ENCODE results near the gene CHGA. TPM values are rescaled to one million over a fixed set of nuclear protein-coding genes. Genes with fewer than 3 reads are reported as not detected.

Gene CHGA
- polyA plus RNA-seq, 1 donor from 2014 or later = 131 TPM

- H3K4me2 ChIP-seq (ENCODE audit: low read length) = no peak overlapping the region
- H3K4me3 ChIP-seq (ENCODE audit: low read length) = no peak overlapping the region
- no peaks in the 10 kb centered on the region for H3K9me3 ChIP-seq (ENCODE audit: low read length)
- TF ChIP-seq REST (IDR thresholded peaks at IDR 0.05; ENCODE audit: borderline replicate concordance) = no peak
- no peak for TF ChIP-seq RAD21 (conservative IDR thresholded peaks at IDR 0.05)
- TF ChIP-seq POLR2AphosphoS5 (IDR thresholded peaks at IDR 0.05) = no peak
- no peak for TF ChIP-seq TAF1 (IDR thresholded peaks at IDR 0.05; ENCODE audit: low read depth)
- no peak for TF ChIP-seq SMC3 (conservative IDR thresholded peaks at IDR 0.05; ENCODE audit: poor library complexity)
- TF ChIP-seq EP300 (conservative IDR thresholded peaks at IDR 0.05; ENCODE audit: poor library complexity, severe bottlenecking) = no peak
- no peak overlapping the region for H2AFZ ChIP-seq (ENCODE audit: low read depth, low read length)
- no peaks in the 10 kb centered on the region for H3K27me3 ChIP-seq (ENCODE audit: insufficient read depth, low read depth, low read length)
- no peak overlapping the region for H3K9ac ChIP-seq (ENCODE audit: low read length)
- no peaks in the 10 kb centered on the region for H3K36me3 ChIP-seq (ENCODE audit: insufficient read depth, low read length)
- no peak overlapping the region for H3K27ac ChIP-seq (ENCODE audit: low read length)
- H4K20me1 ChIP-seq (ENCODE audit: insufficient read depth) = no peaks in the 10 kb centered on the region
- H3K9me2 ChIP-seq (ENCODE audit: insufficient read depth, low read length) = no peaks in the 10 kb centered on the region
- H3F3A ChIP-seq (ENCODE audit: insufficient read depth, low read length, poor library complexity, severe bottlenecking) = no peaks in the 10 kb centered on the region
- H3K79me2 ChIP-seq (replicated peaks; ENCODE audit: insufficient read depth, low read length) = no peaks in the 10 kb centered on the region
Observed at GRCh38 chr14:92874962-92875661, 47.8 kb upstream of the CHGA start.

GRCh38 chr14:92877757-92878431 lies 45.1 kb upstream of the CHGA start:
- Histone ChIP-seq H3K4me3 (ENCODE audit: low read length) (no peak overlapping the region), H2AFZ (ENCODE audit: low read depth, low read length) (no peak overlapping the region), H3K9ac (ENCODE audit: low read length) (no peak overlapping the region), H3K4me2 (ENCODE audit: low read length) (no peak overlapping the region), H3K27me3 (ENCODE audit: insufficient read depth, low read depth, low read length) (no peaks in the 10 kb centered on the region), H3K9me3 (ENCODE audit: low read length) (no peaks in the 10 kb centered on the region), H3K79me2 (replicated peaks; ENCODE audit: insufficient read depth, low read length) (no peaks in the 10 kb centered on the region), H3K9me2 (ENCODE audit: insufficient read depth, low read length) (no peaks in the 10 kb centered on the region), H3K36me3 (ENCODE audit: insufficient read depth, low read length) (no peaks in the 10 kb centered on the region), H4K20me1 (ENCODE audit: insufficient read depth) (no peaks in the 10 kb centered on the region), H3K27ac (ENCODE audit: low read length) (no peak overlapping the region), H3F3A (ENCODE audit: insufficient read depth, low read length, poor library complexity, severe bottlenecking) (no peaks in the 10 kb centered on the region)
- TF ChIP-seq CTCF (IDR thresholded peaks at IDR 0.05; ENCODE audit: poor library complexity, severe bottlenecking) = no peak
- no peak for TF ChIP-seq TAF1 (IDR thresholded peaks at IDR 0.05; ENCODE audit: low read depth)
- TF ChIP-seq EP300 (conservative IDR thresholded peaks at IDR 0.05; ENCODE audit: poor library complexity, severe bottlenecking) = no peak
- no peak for TF ChIP-seq EZH2 (IDR thresholded peaks at IDR 0.05; ENCODE audit: borderline replicate concordance, insufficient read depth, low read length, poor library complexity, severe bottlenecking)
- no peak for TF ChIP-seq SMC3 (conservative IDR thresholded peaks at IDR 0.05; ENCODE audit: poor library complexity)
- TF ChIP-seq REST (IDR thresholded peaks at IDR 0.05; ENCODE audit: borderline replicate concordance) = no peak
- TF ChIP-seq RAD21 (conservative IDR thresholded peaks at IDR 0.05) = no peak
- TF ChIP-seq POLR2AphosphoS5 (IDR thresholded peaks at IDR 0.05) = no peak
- no peak for TF ChIP-seq MXI1 (conservative IDR thresholded peaks at IDR 0.05; ENCODE audit: poor library complexity, severe bottlenecking)

Measured in neural cell (in vitro differentiated cells).